B cell (primary cell): Measurements from ENCODE around the gene RPL35. TPM values are rescaled to one million over a fixed set of nuclear protein-coding genes. Genes with fewer than 3 reads are reported as not detected.
A peak's percentile ranks its signal among the peaks of the same experiment; 100 is the strongest.

Experiments
- ATAC-seq: fragments of 200-7000 bp; cut with Tn5 transposase; one replicate; pipeline ENCODE4 v1.10.0; 2021; ENCODE audit warnings: low read depth, mild to moderate bottlenecking, moderate number of reproducible peaks, moderate library complexity
- CTCF ChIA-PET: fragments of 350-600 bp; sonication (Branson Sonifier 250); formaldehyde crosslinking; loops from one replicate; lab custom pipeline; 2021; ENCODE audit warnings: antibody characterized with exemption, inconsistent platforms; lab: Charles Lee
- POLR2A ChIA-PET: fragments of 350-600 bp; sonication (Branson Sonifier 250); formaldehyde crosslinking; loops from one replicate; lab custom pipeline; 2021; ENCODE audit warnings: antibody characterized with exemption; lab: Charles Lee
- DNase-seq: peaks from one replicate; pipeline ENCODE4 v3.0.0; 2013
- H2AFZ ChIP-seq: 2 replicates; pipeline ENCODE4 v1.6.1; 2012; ENCODE audit warnings: mild to moderate bottlenecking, low read depth, low read length; ENCODE audit not compliant: insufficient read depth, poor library complexity, severe bottlenecking
- H3K27ac ChIP-seq, 2 donors: 1 replicate in 1 of 2; 2 replicates in 1 of 2; pipeline ENCODE4 v1.5.1; 2012 to 2013; ENCODE audit warnings: low read length in 2 of 2, mild to moderate bottlenecking in 2 of 2, moderate library complexity in 1 of 2
- H3K27me3 ChIP-seq, 4 experiments: fragments of 200-600 bp in 1 of 4; sonication (generic) in 1 of 4; replicated peaks in 1 of 4; 1 replicate in 2 of 4; 2 replicates in 2 of 4; pipeline versions ENCODE4 v1.6.1 to v1.7.0; 2013 to 2016; ENCODE audit warnings: low read length in 3 of 4, mild to moderate bottlenecking in 2 of 4, mixed read lengths in 1 of 4, moderate library complexity in 1 of 4; ENCODE audit not compliant: insufficient read depth in 4 of 4, control insufficient read depth in 3 of 4; ENCODE audit errors: control extremely low read depth in 1 of 4
- H3K36me3 ChIP-seq, 2 experiments: replicated peaks in 1 of 2; 1 replicate in 1 of 2; 2 replicates in 1 of 2; pipeline versions ENCODE4 v1.6.1 to v1.7.1; 2013; ENCODE audit warnings: low read length in 1 of 2; ENCODE audit not compliant: insufficient read depth in 2 of 2, control insufficient read depth in 1 of 2; ENCODE audit errors: control extremely low read depth in 1 of 2, extremely low read depth in 1 of 2
- H3K4me1 ChIP-seq, 2 donors: fragments of 200-600 bp in 1 of 2; sonication (generic) in 1 of 2; 1 replicate in 1 of 2; 2 replicates in 1 of 2; pipeline versions ENCODE4 v1.5.1 to v1.6.1; 2013 to 2017; ENCODE audit warnings: low read length in 2 of 2; ENCODE audit not compliant: control insufficient read depth in 2 of 2, insufficient read depth in 2 of 2
- H3K4me2 ChIP-seq: replicated peaks from 2 replicates; pipeline ENCODE3; 2012; ENCODE audit warnings: mild to moderate bottlenecking, low read depth, low read length; ENCODE audit not compliant: poor library complexity, severe bottlenecking
- H3K4me3 ChIP-seq, 5 experiments: fragments of 200-600 bp in 1 of 5; sonication (generic) in 1 of 5; 1 replicate in 3 of 5; 2 replicates in 2 of 5; pipeline versions ENCODE4 v1.5.1 to v1.7.0; 2011 to 2016; ENCODE audit warnings: low read length in 4 of 5, mild to moderate bottlenecking in 4 of 5, low read depth in 2 of 5, control low read depth in 1 of 5, moderate library complexity in 1 of 5; ENCODE audit not compliant: insufficient read depth in 1 of 5; ENCODE audit errors: control extremely low read depth in 1 of 5, extremely low read depth in 1 of 5
- H3K79me2 ChIP-seq: fragments of 200-600 bp; sonication (generic); one replicate; pipeline ENCODE4 v1.6.0; 2016; ENCODE audit warnings: low read length; ENCODE audit not compliant: control insufficient read depth, insufficient read depth
- H3K9ac ChIP-seq: fragments of 200-600 bp; sonication (generic); 2 replicates; pipeline ENCODE4 v1.6.1; 2017; ENCODE audit warnings: mild to moderate bottlenecking, low read length, moderate library complexity
- H3K9me3 ChIP-seq, 3 donors: one replicate each; pipeline versions ENCODE4 v1.6.1 to v1.7.1; 2013; ENCODE audit warnings: low read length in 2 of 3; ENCODE audit not compliant: control insufficient read depth in 2 of 3, insufficient read depth in 1 of 3; ENCODE audit errors: control extremely low read depth in 1 of 3
- H4K20me1 ChIP-seq: 2 replicates; pipeline ENCODE4 v1.6.0; 2012; ENCODE audit warnings: mild to moderate bottlenecking, low read length; ENCODE audit not compliant: insufficient read depth, control insufficient read depth, poor library complexity, severe bottlenecking
- H3K27ac Mint-ChIP-seq: one replicate; pipeline ENCODE4 v1.8.0; 2021; ENCODE audit warnings: mixed read lengths
- H3K27me3 Mint-ChIP-seq: one replicate; pipeline ENCODE4 v1.8.0; 2021; ENCODE audit warnings: mixed read lengths
- H3K4me1 Mint-ChIP-seq: one replicate; pipeline ENCODE4 v1.8.0; 2021; ENCODE audit warnings: mixed read lengths
- H3K4me3 Mint-ChIP-seq: one replicate; pipeline ENCODE4 v1.8.0; 2021; ENCODE audit warnings: mixed read lengths
- H3K9me3 Mint-ChIP-seq: one replicate; pipeline ENCODE4 v1.8.0; 2022; ENCODE audit warnings: mixed read lengths; ENCODE audit not compliant: insufficient read depth
- CTCF ChIP-seq: fragments of 200-600 bp; IDR thresholded peaks from one replicate; pipeline ENCODE4 v1.8.0; 2022; ENCODE audit warnings: antibody characterized with exemption, mild to moderate bottlenecking
- EZH2 ChIP-seq: IDR thresholded peaks from 2 replicates; pipeline ENCODE4 v1.6.1; 2012; ENCODE audit warnings: borderline replicate concordance, low read depth, mild to moderate bottlenecking, moderate library complexity, low read length; ENCODE audit not compliant: insufficient read depth, poor library complexity, severe bottlenecking
- WGBS: methylation state at CpG from one replicate; pipeline ENCODE4 v1.1.5; 2013; ENCODE audit warnings: missing lambda C conversion rate; ENCODE audit not compliant: insufficient coverage; 5-methylcytosine and 5-hydroxymethylcytosine counted together
- intact Hi-C: fragments of 100-400 bp; cut with micrococcal nuclease; formaldehyde crosslinking; loops from one replicate; pipeline ENCODE4 v1.10.0; 2022
- polyA plus RNA-seq: library from polyadenylated mRNA; depleted of rRNA; stranded (reverse); fragments of >200 nt; gene quantifications from 2 replicates; pipeline ENCODE4 v1.2.3, GENCODE V29; 2012
- total RNA-seq, 2 donors: library from RNA; stranded (reverse); fragments of 120-200 nt in 1 of 2; gene quantifications; 1 replicate in 1 of 2; 2 replicates in 1 of 2; pipeline versions ENCODE4 v1.2.3 to v1.2.4, GENCODE V29; 2013 to 2022

Gene RPL35
- total and polyA plus RNA-seq, 2 donors (not counting 1 experiment from before 2014, with no cell fraction given) = 1,609 to 3,858 TPM

DNA sequence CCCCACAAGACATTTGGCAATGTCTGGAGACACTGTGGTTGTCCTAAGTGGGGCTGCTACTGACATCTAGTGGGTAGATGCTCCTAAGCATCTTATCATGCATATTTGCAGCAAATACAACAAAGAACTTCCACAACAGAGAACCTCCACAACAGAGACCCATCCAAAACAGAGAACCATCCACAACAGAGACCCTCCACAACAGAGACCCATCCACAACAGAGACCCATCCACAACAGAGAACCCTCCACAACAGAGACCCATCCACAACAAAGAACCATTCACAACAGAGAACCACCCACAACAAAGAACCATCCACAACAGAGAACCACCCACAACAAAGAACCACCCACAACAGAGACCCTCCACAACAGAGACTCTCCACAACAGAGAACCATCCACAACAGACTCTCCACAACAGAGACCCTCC lies 33.0 kb upstream of the RPL35 start:
- Mint-ChIP-seq H3K4me1 (peaks cover 4% of the 10 kb centered on the region), H3K9me3 (no peaks in the 10 kb centered on the region), H3K27ac (no peak overlapping the region), H3K4me3 (no peak overlapping the region), H3K27me3 (no peaks in the 10 kb centered on the region)
- peak; percentile 53 for TF ChIP-seq CTCF
- TF ChIP-seq EZH2 = no peak
- DNase-seq (peak; percentile 61), ATAC-seq (peak; percentile 53)
- H3K27ac ChIP-seq = no peak overlapping the region
- peak overlapping the region; percentile 23 for H3K9ac ChIP-seq
- ChIA-PET CTCF (interaction anchor here (0.9 to 2.5 kb wide), 6 partner anchors 12 to 123 kb away, joined by 3 to 23 read pairs (median 6); partner anchors contain the start of genes ARPC5L, NR6A1, RPL35 and WDR38), POLR2A (no interaction called here)
- H3K9me3 ChIP-seq = no peaks in the 10 kb centered on the region
- H3K4me3 ChIP-seq = no peak overlapping the region
- H4K20me1 ChIP-seq = peaks cover 6% of the 10 kb centered on the region
- no peaks in the 10 kb centered on the region for H3K4me1 ChIP-seq
- no peak overlapping the region for H3K4me2 ChIP-seq
- peaks cover 0 to 50% of the 10 kb centered on the region in 2 experiments for H3K36me3 ChIP-seq
- H3K27me3 ChIP-seq = no peaks in the 10 kb centered on the region
- H3K79me2 ChIP-seq = peaks cover 11% of the 10 kb centered on the region
- intact Hi-C loops = loop anchor here (1.0 to 5.0 kb wide), 2 partner anchors 42 to 120 kb away; partner anchors contain the start of gene WDR38
- H2AFZ ChIP-seq = no peak overlapping the region

- Histone ChIP-seq H3K4me1 (no peaks in the 10 kb centered on the region), H3K79me2 (peaks cover 11% of the 10 kb centered on the region), H3K4me2 (no peak overlapping the region), H3K36me3 (peaks cover 0 to 54% of the 10 kb centered on the region in 2 experiments), H3K9me3 (no peaks in the 10 kb centered on the region), H4K20me1 (peaks cover 6% of the 10 kb centered on the region), H3K27me3 (no peaks in the 10 kb centered on the region), H3K4me3 (no peak overlapping the region), H2AFZ (no peak overlapping the region), H3K27ac (no peak overlapping the region), H3K9ac (no peak overlapping the region)
- Mint-ChIP-seq H3K9me3 (no peaks in the 10 kb centered on the region), H3K27ac (peak overlapping the region; percentile 18), H3K4me1 (peaks cover 4% of the 10 kb centered on the region), H3K4me3 (no peak overlapping the region), H3K27me3 (no peaks in the 10 kb centered on the region)
- POLR2A ChIA-PET = no interaction called here
- CTCF ChIA-PET = interaction anchor here (0.6 to 2.5 kb wide), 13 partner anchors 12 to 145 kb away, joined by 3 to 23 read pairs (median 5); partner anchors contain the start of genes ARPC5L, NR6A1, RPL35 and WDR38
- TF ChIP-seq EZH2 (no peak), CTCF (no peak)
- ATAC-seq = no peak
- WGBS = 87% methylated on average over 3 of the region's 9 CpGs
- intact Hi-C loops = loop anchor here (1.0 to 5.0 kb wide), 2 partner anchors 42 to 120 kb away; partner anchors contain the start of gene WDR38
- DNase-seq = no peak
Observed at GRCh38 chr9:124894035-124894740, 32.4 kb upstream of the RPL35 start.
